ENCODE measurements around the gene ARID3A.

DNA sequence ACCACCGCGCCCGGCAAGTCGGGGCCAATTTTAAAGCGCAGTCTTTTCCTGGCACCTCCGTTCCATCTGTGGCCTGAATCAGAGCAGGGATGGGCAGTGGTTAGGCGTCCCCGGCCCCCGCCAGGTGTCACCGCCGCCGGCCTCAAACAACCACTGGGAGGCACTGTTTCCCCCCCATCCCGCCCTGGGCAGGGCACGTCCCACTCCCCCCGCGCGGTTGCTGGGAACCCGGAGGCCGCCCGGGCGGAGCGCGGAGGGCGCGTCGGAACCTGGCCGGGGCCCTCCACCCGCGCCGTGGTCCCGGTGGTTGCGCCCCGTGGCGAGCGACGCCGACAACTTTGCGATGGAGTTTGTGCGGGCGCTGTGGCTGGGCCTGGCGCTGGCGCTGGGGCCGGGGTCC is 74.3 kb downstream of the ARID3A start, which contains the start of gene GRIN3B:
- no peak for TF ChIP-seq EZH2phosphoT487 (IDR thresholded peaks at IDR 0.05; ENCODE audit: borderline replicate concordance)
- TF ChIP-seq, protein P1, sequence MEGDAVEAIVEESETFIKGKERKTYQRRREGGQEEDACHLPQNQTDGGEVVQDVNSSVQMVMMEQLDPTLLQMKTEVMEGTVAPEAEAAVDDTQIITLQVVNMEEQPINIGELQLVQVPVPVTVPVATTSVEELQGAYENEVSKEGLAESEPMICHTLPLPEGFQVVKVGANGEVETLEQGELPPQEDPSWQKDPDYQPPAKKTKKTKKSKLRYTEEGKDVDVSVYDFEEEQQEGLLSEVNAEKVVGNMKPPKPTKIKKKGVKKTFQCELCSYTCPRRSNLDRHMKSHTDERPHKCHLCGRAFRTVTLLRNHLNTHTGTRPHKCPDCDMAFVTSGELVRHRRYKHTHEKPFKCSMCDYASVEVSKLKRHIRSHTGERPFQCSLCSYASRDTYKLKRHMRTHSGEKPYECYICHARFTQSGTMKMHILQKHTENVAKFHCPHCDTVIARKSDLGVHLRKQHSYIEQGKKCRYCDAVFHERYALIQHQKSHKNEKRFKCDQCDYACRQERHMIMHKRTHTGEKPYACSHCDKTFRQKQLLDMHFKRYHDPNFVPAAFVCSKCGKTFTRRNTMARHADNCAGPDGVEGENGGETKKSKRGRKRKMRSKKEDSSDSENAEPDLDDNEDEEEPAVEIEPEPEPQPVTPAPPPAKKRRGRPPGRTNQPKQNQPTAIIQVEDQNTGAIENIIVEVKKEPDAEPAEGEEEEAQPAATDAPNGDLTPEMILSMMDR (conservative IDR thresholded peaks at IDR 0.05; ENCODE audit: low read length), result peak; percentile 45

All from Loucy (cell line).